CD4-positive, alpha-beta T cell treated with Interleukin-4 for 4 hours (primary cell): Measurements from ENCODE around the gene PTPRR.
"Not testable (repeated sequence)": the region's sequence is repeated elsewhere in the genome, so short reads cannot be mapped to it uniquely, and the experiment has no call there.

ENCODE experiments used
- DNase-seq: peaks from one replicate; pipeline ENCODE4 v3.0.0-alpha.2; 2020

PTPRR gene

GRCh38 chr12:70839544-70839943, 81.0 kb downstream of the PTPRR start:
- no peak for DNase-seq

GRCh38 chr12:70838127-70838526, 82.4 kb downstream of the PTPRR start:
- no peak for DNase-seq

- DNase-seq: no peak
These were observed 83.5 kb downstream of the PTPRR start for GRCh38 chr12:70837026-70837425.

- no peak for DNase-seq
These were observed 84.6 kb downstream of the PTPRR start for GRCh38 chr12:70835948-70836347.

- DNase-seq: no peak
These were observed 89.0 kb downstream of the PTPRR start for GRCh38 chr12:70831543-70831942.

- DNase-seq: no peak
These were observed 90.1 kb downstream of the PTPRR start for GRCh38 chr12:70830221-70831061.

- DNase-seq: no peak
These were observed 91.5 kb downstream of the PTPRR start for GRCh38 chr12:70829070-70829469.

GRCh38 chr12:70828351-70828750, 92.2 kb downstream of the PTPRR start:
- DNase-seq: no peak

GRCh38 chr12:70826156-70826555, 94.4 kb downstream of the PTPRR start:
- no peak for DNase-seq

- DNase-seq: no peak
These were observed 96.0 kb downstream of the PTPRR start for GRCh38 chr12:70824511-70824910.

- DNase-seq: no peak
These were observed 97.2 kb downstream of the PTPRR start for GRCh38 chr12:70823182-70823976.

- no peak for DNase-seq
These were observed 98.1 kb downstream of the PTPRR start for GRCh38 chr12:70822412-70822811.

- no peak for DNase-seq
These were observed 104.6 kb downstream of the PTPRR start for GRCh38 chr12:70815971-70816391.

- no peak for DNase-seq
These were observed 105.5 kb downstream of the PTPRR start for GRCh38 chr12:70815056-70815455.

- DNase-seq: no peak
These were observed 107.0 kb downstream of the PTPRR start for GRCh38 chr12:70813559-70813958.

GRCh38 chr12:70812136-70812535, 108.4 kb downstream of the PTPRR start:
- DNase-seq: no peak

GRCh38 chr12:70809887-70810286, 110.7 kb downstream of the PTPRR start:
- DNase-seq: no peak

GRCh38 chr12:70807993-70808392, 112.5 kb downstream of the PTPRR start:
- not testable (repeated sequence) for DNase-seq

GRCh38 chr12:70806827-70807226, 113.7 kb downstream of the PTPRR start:
- DNase-seq: no peak

GRCh38 chr12:70806043-70806442, 114.5 kb downstream of the PTPRR start:
- no peak for DNase-seq

- no peak for DNase-seq
These were observed 122.3 kb downstream of the PTPRR start for GRCh38 chr12:70798016-70798783.

GRCh38 chr12:70796989-70797388, 123.5 kb downstream of the PTPRR start:
- no peak for DNase-seq

- no peak for DNase-seq
These were observed 124.9 kb downstream of the PTPRR start for GRCh38 chr12:70795608-70796007.
